Mesothelial cell of epicardium (in vitro differentiated cells): ENCODE data around the gene FTSJ3. TPM values are rescaled to one million over a fixed set of nuclear protein-coding genes. Genes with fewer than 3 reads are reported as not detected.

Experiments
- DNase-seq, 2 experiments: peaks; one replicate each; pipeline ENCODE4 v3.0.0; 2021; ENCODE audit warnings: low spot score in 2 of 2; ENCODE audit not compliant: unreplicated experiment in 2 of 2
- H3K27ac Mint-ChIP-seq: 2 replicates; pipeline ENCODE4 v1.8.0; 2021; ENCODE audit warnings: mixed read lengths
- H3K27me3 Mint-ChIP-seq: 2 replicates; pipeline ENCODE4 v1.8.0; 2021; ENCODE audit warnings: low read depth, mixed read lengths
- H3K36me3 Mint-ChIP-seq: 2 replicates; pipeline ENCODE4 v1.8.0; 2021; ENCODE audit warnings: mixed read lengths
- H3K4me1 Mint-ChIP-seq: 2 replicates; pipeline ENCODE4 v1.8.0; 2021; ENCODE audit warnings: mixed read lengths
- H3K4me3 Mint-ChIP-seq: 2 replicates; pipeline ENCODE4 v1.8.0; 2021; ENCODE audit warnings: mild to moderate bottlenecking, moderate library complexity, mixed read lengths
- H3K9me3 Mint-ChIP-seq: 2 replicates; pipeline ENCODE4 v1.8.0; 2021; ENCODE audit warnings: mixed read lengths
- total RNA-seq: library from RNA; stranded (reverse); gene quantifications from 3 replicates; pipeline ENCODE4 v1.2.1, GENCODE V29; 2021
- TF ChIP-seq, protein P1 (sequence below): fragments of 200-600 bp; sonication (generic); IDR thresholded peaks from one replicate; pipeline ENCODE4 v1.5.0; 2021; ENCODE audit warnings: antibody characterized with exemption; ENCODE audit not compliant: unreplicated experiment

Gene FTSJ3
- total RNA-seq, 1 donor from 2014 or later: 48.1 TPM

DNA sequence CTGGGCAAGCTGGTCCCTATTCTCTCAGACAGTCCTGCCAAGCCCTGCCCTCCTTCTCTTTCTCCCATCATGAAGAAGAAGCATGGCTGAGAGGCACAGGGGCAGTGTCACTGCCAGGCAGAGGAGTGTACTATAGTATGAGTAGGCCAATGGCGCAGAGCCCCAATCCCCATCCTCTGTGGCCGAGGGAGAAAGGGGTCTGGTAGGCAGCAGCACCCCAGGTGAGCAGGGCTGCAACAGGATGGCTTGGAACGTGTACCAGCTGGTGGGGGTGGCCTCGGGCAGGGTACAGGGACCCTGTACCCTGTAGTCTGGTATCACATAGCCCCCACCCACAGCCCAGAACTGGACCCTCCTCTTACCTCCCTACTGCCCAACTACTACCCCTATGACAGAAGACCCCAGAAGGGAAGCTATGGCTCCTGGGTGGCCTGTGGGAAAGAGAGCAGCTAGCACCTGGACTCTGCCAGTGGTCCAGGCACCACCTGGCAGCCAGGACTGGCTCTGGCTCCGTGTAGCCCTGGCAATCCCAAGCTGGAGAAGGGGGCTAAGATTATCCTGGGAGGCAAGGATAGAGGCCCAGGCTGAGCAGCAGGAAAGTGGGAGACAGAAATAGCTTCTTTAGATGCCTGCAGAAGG is 10.6 kb upstream of the FTSJ3 start:
- Mint-ChIP-seq H3K36me3 (peaks cover 4% of the 10 kb centered on the region), H3K4me1 (peaks cover 31% of the 10 kb centered on the region), H3K27me3 (no peaks in the 10 kb centered on the region), H3K4me3 (no peak overlapping the region), H3K27ac (peak overlapping the region; percentile 90), H3K9me3 (no peaks in the 10 kb centered on the region)
- no peak for DNase-seq
- TF ChIP-seq, protein P1, sequence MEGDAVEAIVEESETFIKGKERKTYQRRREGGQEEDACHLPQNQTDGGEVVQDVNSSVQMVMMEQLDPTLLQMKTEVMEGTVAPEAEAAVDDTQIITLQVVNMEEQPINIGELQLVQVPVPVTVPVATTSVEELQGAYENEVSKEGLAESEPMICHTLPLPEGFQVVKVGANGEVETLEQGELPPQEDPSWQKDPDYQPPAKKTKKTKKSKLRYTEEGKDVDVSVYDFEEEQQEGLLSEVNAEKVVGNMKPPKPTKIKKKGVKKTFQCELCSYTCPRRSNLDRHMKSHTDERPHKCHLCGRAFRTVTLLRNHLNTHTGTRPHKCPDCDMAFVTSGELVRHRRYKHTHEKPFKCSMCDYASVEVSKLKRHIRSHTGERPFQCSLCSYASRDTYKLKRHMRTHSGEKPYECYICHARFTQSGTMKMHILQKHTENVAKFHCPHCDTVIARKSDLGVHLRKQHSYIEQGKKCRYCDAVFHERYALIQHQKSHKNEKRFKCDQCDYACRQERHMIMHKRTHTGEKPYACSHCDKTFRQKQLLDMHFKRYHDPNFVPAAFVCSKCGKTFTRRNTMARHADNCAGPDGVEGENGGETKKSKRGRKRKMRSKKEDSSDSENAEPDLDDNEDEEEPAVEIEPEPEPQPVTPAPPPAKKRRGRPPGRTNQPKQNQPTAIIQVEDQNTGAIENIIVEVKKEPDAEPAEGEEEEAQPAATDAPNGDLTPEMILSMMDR: no peak

DNA sequence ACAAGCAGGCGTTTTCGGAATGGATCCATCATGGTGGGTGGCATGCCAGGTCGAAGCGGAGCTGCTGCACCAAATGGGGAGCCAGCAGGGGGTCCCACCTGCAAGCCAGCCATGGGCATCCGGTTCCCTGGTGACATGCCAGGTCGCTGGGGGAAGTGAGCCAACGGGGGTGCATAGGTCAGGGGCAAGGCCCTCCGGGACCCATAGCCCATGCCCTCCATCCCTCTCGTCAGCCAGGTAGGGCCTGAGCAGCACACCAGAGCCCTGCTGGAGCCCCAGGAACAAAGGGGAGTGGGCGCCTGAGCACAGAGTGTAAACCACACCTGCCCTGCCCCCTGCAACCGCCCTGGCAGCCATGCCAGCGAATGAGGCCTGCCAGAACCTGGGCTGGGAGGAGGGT is 10.0 kb upstream of the FTSJ3 start:
- no peak overlapping the region for H3K27ac Mint-ChIP-seq
- peaks cover 31% of the 10 kb centered on the region for H3K4me1 Mint-ChIP-seq
- no peak overlapping the region for H3K4me3 Mint-ChIP-seq

DNA sequence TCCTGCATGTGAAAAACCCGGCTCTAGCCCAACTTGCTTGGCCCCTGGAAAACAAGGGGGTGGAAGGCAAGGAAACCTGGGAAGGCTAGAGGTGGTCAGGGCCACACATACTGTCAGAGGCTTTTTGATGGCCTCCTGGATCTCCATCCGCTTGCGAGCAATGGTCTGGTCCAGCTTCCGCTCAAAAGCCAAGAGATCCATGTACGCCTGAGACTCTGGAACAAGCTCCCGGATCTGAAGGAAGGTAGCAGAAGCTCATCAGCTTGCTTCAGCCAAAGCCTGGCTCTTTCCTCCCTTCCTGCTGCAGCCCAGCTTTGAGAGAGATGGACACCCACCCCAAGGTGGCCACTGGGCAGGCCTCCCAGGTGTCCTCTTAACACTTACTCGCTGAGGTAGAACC is 9.3 kb upstream of the FTSJ3 start:
- no peak overlapping the region for H3K27ac Mint-ChIP-seq
- H3K36me3 Mint-ChIP-seq: peaks cover 12% of the 10 kb centered on the region
- no peaks in the 10 kb centered on the region for H3K27me3 Mint-ChIP-seq
- TF ChIP-seq, protein P1: no peak
- peaks cover 31% of the 10 kb centered on the region for H3K4me1 Mint-ChIP-seq
- H3K9me3 Mint-ChIP-seq: no peaks in the 10 kb centered on the region
- DNase-seq: no peak
- no peak overlapping the region for H3K4me3 Mint-ChIP-seq

More for the DNA sequence above, 10.0 kb upstream of the FTSJ3 start:
- H3K9me3 Mint-ChIP-seq: no peaks in the 10 kb centered on the region
- TF ChIP-seq, protein P1: no peak
- DNase-seq: no peak
- no peaks in the 10 kb centered on the region for H3K27me3 Mint-ChIP-seq
- H3K36me3 Mint-ChIP-seq: peaks cover 5% of the 10 kb centered on the region

DNA sequence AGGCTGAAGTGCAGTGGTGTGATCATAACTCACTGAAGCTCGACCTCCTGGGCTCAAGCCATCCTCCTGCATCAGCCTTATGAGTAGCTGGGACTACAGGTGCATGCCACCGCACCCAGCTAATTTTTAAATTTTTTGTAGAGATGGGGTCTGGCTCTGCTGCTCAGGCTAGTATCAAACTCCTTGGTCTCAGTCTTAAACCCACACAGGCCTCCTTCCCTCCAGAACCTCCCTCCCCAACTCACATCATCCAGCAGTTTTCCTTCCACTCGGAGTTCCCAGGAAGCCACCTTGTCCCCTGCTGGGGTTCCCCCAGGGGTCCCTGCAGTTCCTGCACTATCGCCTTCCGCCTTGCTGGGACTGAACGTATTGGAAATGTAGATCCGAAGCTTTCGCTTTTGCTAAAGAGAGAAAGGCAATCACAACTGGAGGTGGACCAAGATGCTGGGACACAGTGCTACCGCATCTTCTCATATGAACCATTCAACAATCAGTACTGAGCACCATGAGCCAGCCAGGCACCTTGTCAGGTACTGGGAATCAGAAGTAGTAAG is 7.8 kb upstream of the FTSJ3 start:
- peak overlapping the region; percentile 21 for H3K27ac Mint-ChIP-seq
- H3K4me1 Mint-ChIP-seq: peaks cover 15% of the 10 kb centered on the region
- H3K4me3 Mint-ChIP-seq: no peak overlapping the region

DNA sequence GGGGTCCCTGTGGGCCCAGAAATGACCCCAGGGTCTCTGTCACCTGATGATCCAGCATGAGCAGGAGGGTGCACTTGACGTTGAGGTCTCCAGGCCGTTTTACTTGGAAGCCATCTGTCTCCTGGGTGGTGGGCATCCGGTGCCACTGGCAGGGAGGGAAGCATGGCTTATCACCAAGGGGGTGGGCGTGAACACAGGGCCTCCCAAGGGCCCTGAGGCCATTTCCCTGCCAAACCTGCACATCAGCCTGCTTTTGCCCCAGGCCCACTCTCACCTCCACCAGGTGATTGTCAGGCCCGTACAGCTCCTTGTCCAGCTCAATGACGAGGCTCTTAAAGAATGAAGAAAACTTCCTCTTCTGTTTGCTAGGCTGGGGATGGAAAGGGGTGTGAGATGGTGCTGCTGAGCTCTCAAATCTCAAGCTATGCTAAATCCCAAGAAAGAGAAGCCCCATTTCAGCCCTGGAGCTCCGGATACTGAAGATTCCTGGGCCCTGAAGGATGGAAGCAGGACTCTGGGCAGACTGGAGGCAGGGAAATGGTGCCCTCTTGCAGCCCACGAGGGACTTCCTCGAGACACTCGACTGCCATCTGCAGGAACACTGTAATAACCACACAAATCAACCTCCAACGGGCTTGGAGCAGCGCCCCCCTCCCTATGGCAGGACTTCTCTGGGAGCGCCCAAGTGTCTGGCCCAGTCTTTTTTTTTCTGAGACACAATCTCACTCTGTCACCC is 7.1 kb upstream of the FTSJ3 start:
- Mint-ChIP-seq H3K27me3 (no peaks in the 10 kb centered on the region), H3K36me3 (peaks cover 23% of the 10 kb centered on the region), H3K4me1 (peaks cover 16% of the 10 kb centered on the region), H3K27ac (peak overlapping the region; percentile 21), H3K9me3 (no peaks in the 10 kb centered on the region), H3K4me3 (no peak overlapping the region)
- TF ChIP-seq, protein P1: peak; percentile 30
- DNase-seq: no peak

More for the DNA sequence above, 7.8 kb upstream of the FTSJ3 start:
- no peak for DNase-seq
- TF ChIP-seq, protein P1: no peak
- H3K36me3 Mint-ChIP-seq: peaks cover 20% of the 10 kb centered on the region
- H3K9me3 Mint-ChIP-seq: no peaks in the 10 kb centered on the region
- H3K27me3 Mint-ChIP-seq: no peaks in the 10 kb centered on the region
